Mesendoderm (in vitro differentiated cells): ENCODE results near the gene ARL3.

Experiments
- DNase-seq: peaks from one replicate; pipeline ENCODE4 v3.0.0; 2013
- H2AK5ac ChIP-seq: 2 replicates; pipeline ENCODE4 v1.6.1; 2013; ENCODE audit warnings: low read length, inconsistent platforms
- H2BK120ac ChIP-seq: 2 replicates; pipeline ENCODE4 v1.6.1; 2013; ENCODE audit warnings: low read depth, mild to moderate bottlenecking, low read length, moderate library complexity, mixed read lengths
- H2BK15ac ChIP-seq: replicated peaks from 2 replicates; pipeline ENCODE4 v1.6.1; 2013; ENCODE audit warnings: low read depth, mild to moderate bottlenecking, moderate library complexity
- H2BK5ac ChIP-seq: 2 replicates; pipeline ENCODE4 v1.6.1; 2013; ENCODE audit warnings: low read length, inconsistent platforms
- H3K18ac ChIP-seq: 2 replicates; pipeline ENCODE4 v1.6.1; 2013; ENCODE audit warnings: mild to moderate bottlenecking, low read length, mixed read lengths
- H3K23ac ChIP-seq: one replicate; pipeline ENCODE4 v1.6.1; 2013; ENCODE audit warnings: low read length
- H3K27ac ChIP-seq: 2 replicates; pipeline ENCODE4 v1.5.1; 2013; ENCODE audit warnings: low read depth, mild to moderate bottlenecking, inconsistent platforms, low read length, moderate library complexity
- H3K27me3 ChIP-seq: 2 replicates; pipeline ENCODE4 v1.6.1; 2013; ENCODE audit warnings: low read length, control low read depth, mild to moderate bottlenecking, inconsistent platforms; ENCODE audit not compliant: insufficient read depth, poor library complexity
- H3K36me3 ChIP-seq: 2 replicates; pipeline ENCODE4 v1.6.1; 2013; ENCODE audit warnings: low read length, inconsistent platforms; ENCODE audit not compliant: control insufficient read depth, insufficient read depth
- H3K4ac ChIP-seq: one replicate; pipeline ENCODE4 v1.6.1; 2013; ENCODE audit warnings: low read depth, mild to moderate bottlenecking, low read length, moderate library complexity
- H3K4me1 ChIP-seq: 2 replicates; pipeline ENCODE4 v1.6.1; 2013; ENCODE audit warnings: low read depth, low read length, inconsistent platforms; ENCODE audit not compliant: control insufficient read depth
- H3K4me2 ChIP-seq: 2 replicates; pipeline ENCODE4 v1.6.1; 2013; ENCODE audit warnings: low read length
- H3K4me3 ChIP-seq: 2 replicates; pipeline ENCODE4 v1.5.1; 2013; ENCODE audit warnings: mild to moderate bottlenecking, low read length
- H3K56ac ChIP-seq: one replicate; pipeline ENCODE4 v1.6.1; 2013; ENCODE audit warnings: low read length
- H3K79me1 ChIP-seq: 2 replicates; pipeline ENCODE4 v1.6.1; 2013; ENCODE audit warnings: low read length, inconsistent platforms
- H3K79me2 ChIP-seq: 2 replicates; pipeline ENCODE4 v1.6.1; 2013; ENCODE audit warnings: mild to moderate bottlenecking, low read length; ENCODE audit not compliant: control insufficient read depth, insufficient read depth
- H3K9ac ChIP-seq: 2 replicates; pipeline ENCODE4 v1.6.1; 2013; ENCODE audit warnings: low read length, inconsistent platforms
- H4K5ac ChIP-seq: one replicate; pipeline ENCODE4 v1.6.1; 2013; ENCODE audit warnings: low read length
- H4K8ac ChIP-seq: one replicate; pipeline ENCODE4 v1.6.1; 2013; ENCODE audit warnings: low read depth, mild to moderate bottlenecking, control low read depth, low read length, moderate library complexity
- WGBS: extraction: QIAGEN DNeasy Blood & Tissue Kit; methylation state at CpG from one replicate; pipeline ENCODE4 v1.1.7; 2013; ENCODE audit warnings: low lambda C conversion rate, missing lambda C conversion rate; ENCODE audit not compliant: insufficient coverage; ENCODE audit errors: extremely low coverage; 5-methylcytosine and 5-hydroxymethylcytosine counted together

Gene ARL3

GRCh38 chr10:102654566-102654965 lies 59.6 kb downstream of the ARL3 start:
- Histone ChIP-seq H3K4me2 (no peak overlapping the region), H3K36me3 (peaks cover 1% of the 10 kb centered on the region)
- no peak for DNase-seq

GRCh38 chr10:102653060-102653459 lies 61.1 kb downstream of the ARL3 start:
- WGBS, result no CpG with 5 or more reads among the region's 1 CpG
- peaks cover 1% of the 10 kb centered on the region for H3K36me3 ChIP-seq

More at GRCh38 chr10:102654566-102654965, 59.6 kb downstream of the ARL3 start:
- no peak overlapping the region for H3K9ac ChIP-seq
- no peak overlapping the region for H3K18ac ChIP-seq
- no peak overlapping the region for H3K27ac ChIP-seq
- no CpG with 5 or more reads among the region's 7 CpGs for WGBS
- H2BK120ac ChIP-seq, result no peak overlapping the region
- H4K8ac ChIP-seq, result no peak overlapping the region
- no peak overlapping the region for H2BK5ac ChIP-seq
- H4K5ac ChIP-seq, result no peak overlapping the region
- peaks cover 4% of the 10 kb centered on the region for H3K4me1 ChIP-seq
- no peak overlapping the region for H3K4ac ChIP-seq
- H3K27me3 ChIP-seq, result no peaks in the 10 kb centered on the region
- no peak overlapping the region for H2AK5ac ChIP-seq
- no peak overlapping the region for H3K23ac ChIP-seq
- H3K79me1 ChIP-seq, result peaks cover 15% of the 10 kb centered on the region
- no peak overlapping the region for H2BK15ac ChIP-seq
- no peak overlapping the region for H3K56ac ChIP-seq
- H3K79me2 ChIP-seq, result peaks cover 23% of the 10 kb centered on the region
- H3K4me3 ChIP-seq, result no peak overlapping the region

GRCh38 chr10:102652170-102652916 lies 61.9 kb downstream of the ARL3 start:
- DNase-seq, result no peak
- Histone ChIP-seq H3K27me3 (no peaks in the 10 kb centered on the region), H3K79me1 (peaks cover 28% of the 10 kb centered on the region), H2BK15ac (no peak overlapping the region), H3K56ac (no peak overlapping the region), H3K79me2 (peaks cover 45% of the 10 kb centered on the region), H4K5ac (no peak overlapping the region), H3K36me3 (peaks cover 1% of the 10 kb centered on the region), H2AK5ac (no peak overlapping the region), H3K27ac (no peak overlapping the region), H3K18ac (no peak overlapping the region), H3K4ac (no peak overlapping the region), H3K23ac (no peak overlapping the region), H3K4me3 (no peak overlapping the region), H3K9ac (no peak overlapping the region), H2BK120ac (no peak overlapping the region), H2BK5ac (no peak overlapping the region), H3K4me1 (peaks cover 6% of the 10 kb centered on the region), H4K8ac (no peak overlapping the region), H3K4me2 (no peak overlapping the region)
- no CpG with 5 or more reads among the region's 12 CpGs for WGBS

More at GRCh38 chr10:102653060-102653459, 61.1 kb downstream of the ARL3 start:
- no peak for DNase-seq
- Histone ChIP-seq H3K27me3 (no peaks in the 10 kb centered on the region), H3K4me2 (no peak overlapping the region), H3K56ac (no peak overlapping the region), H3K79me2 (peaks cover 38% of the 10 kb centered on the region), H3K9ac (no peak overlapping the region), H4K5ac (no peak overlapping the region), H3K4me1 (peaks cover 6% of the 10 kb centered on the region), H2BK5ac (no peak overlapping the region), H3K18ac (no peak overlapping the region), H2AK5ac (no peak overlapping the region), H3K27ac (no peak overlapping the region), H3K23ac (no peak overlapping the region), H3K4ac (no peak overlapping the region), H3K79me1 (peaks cover 26% of the 10 kb centered on the region), H3K4me3 (no peak overlapping the region), H4K8ac (no peak overlapping the region), H2BK120ac (no peak overlapping the region), H2BK15ac (no peak overlapping the region)

- H3K79me2 ChIP-seq, result peaks cover 52% of the 10 kb centered on the region
- no peak overlapping the region for H3K9ac ChIP-seq
- H3K4me2 ChIP-seq, result no peak overlapping the region
- no peak overlapping the region for H3K18ac ChIP-seq
- H3K4ac ChIP-seq, result no peak overlapping the region
- H2BK5ac ChIP-seq, result no peak overlapping the region
- no peak overlapping the region for H3K4me3 ChIP-seq
- H2BK15ac ChIP-seq, result no peak overlapping the region
- no peak overlapping the region for H4K5ac ChIP-seq
- peaks cover 1% of the 10 kb centered on the region for H3K36me3 ChIP-seq
- no peak for DNase-seq
- H3K23ac ChIP-seq, result peak overlapping the region; percentile 66
- no peak overlapping the region for H3K56ac ChIP-seq
- no peak overlapping the region for H4K8ac ChIP-seq
- H3K27me3 ChIP-seq, result no peaks in the 10 kb centered on the region
- H3K4me1 ChIP-seq, result peaks cover 6% of the 10 kb centered on the region
- peaks cover 30% of the 10 kb centered on the region for H3K79me1 ChIP-seq
- no peak overlapping the region for H3K27ac ChIP-seq
- no peak overlapping the region for H2AK5ac ChIP-seq
- no CpG with 5 or more reads among the region's 11 CpGs for WGBS
- H2BK120ac ChIP-seq, result no peak overlapping the region
Observed at GRCh38 chr10:102651455-102652169, 62.6 kb downstream of the ARL3 start.

- no peak overlapping the region for H3K18ac ChIP-seq
- H4K8ac ChIP-seq, result no peak overlapping the region
- H3K27ac ChIP-seq, result no peak overlapping the region
- H2BK5ac ChIP-seq, result no peak overlapping the region
- H3K27me3 ChIP-seq, result no peaks in the 10 kb centered on the region
- peaks cover 60% of the 10 kb centered on the region for H3K79me2 ChIP-seq
- H3K23ac ChIP-seq, result no peak overlapping the region
- H3K4ac ChIP-seq, result no peak overlapping the region
- H3K79me1 ChIP-seq, result peaks cover 33% of the 10 kb centered on the region
- H3K56ac ChIP-seq, result peak overlapping the region; percentile 62
- no peak overlapping the region for H2BK120ac ChIP-seq
- WGBS, result no CpG with 5 or more reads among the region's 11 CpGs
- no peak overlapping the region for H3K4me3 ChIP-seq
- H3K36me3 ChIP-seq, result peaks cover 1% of the 10 kb centered on the region
- no peak overlapping the region for H2BK15ac ChIP-seq
- no peak overlapping the region for H3K9ac ChIP-seq
- no peak overlapping the region for H3K4me2 ChIP-seq
- peaks cover 9% of the 10 kb centered on the region for H3K4me1 ChIP-seq
- no peak overlapping the region for H4K5ac ChIP-seq
- no peak for DNase-seq
- H2AK5ac ChIP-seq, result peak overlapping the region; percentile 13
Observed at GRCh38 chr10:102650655-102651454, 63.3 kb downstream of the ARL3 start.
